Vagina (tissue), 2 donors: ENCODE results near the gene TBC1D2. TPM values are rescaled to one million over a fixed set of nuclear protein-coding genes. Genes with fewer than 3 reads are reported as not detected.

Source experiments
- DNase-seq, 2 donors: peaks; one replicate each; pipeline ENCODE4 v3.0.0-alpha.2; 2017; ENCODE audit errors: extremely low spot score in 2 of 2
- H3K27ac ChIP-seq: fragments of 200-600 bp; sonication (generic); one replicate; pipeline ENCODE4 v1.5.1; 2019
- H3K27me3 ChIP-seq: fragments of 200-600 bp; sonication (generic); one replicate; pipeline ENCODE4 v1.5.1; 2019
- H3K36me3 ChIP-seq, 2 donors: fragments of 200-600 bp; sonication (generic); one replicate each; pipeline ENCODE4 v1.5.1; 2017 to 2019
- H3K4me1 ChIP-seq: fragments of 200-600 bp; sonication (generic); one replicate; pipeline ENCODE4 v1.5.1; 2019
- H3K4me3 ChIP-seq, 2 donors: fragments of 200-600 bp; sonication (generic); 1 replicate in 1 of 2; 2 replicates in 1 of 2; pipeline ENCODE4 v1.5.1; 2016 to 2019
- H3K9me3 ChIP-seq: fragments of 200-600 bp; sonication (generic); one replicate; pipeline ENCODE4 v1.5.1; 2019
- CTCF ChIP-seq, 3 experiments: fragments of 450-650 bp in 2 of 3; fragments of 200-600 bp in 1 of 3; sonication (generic) in 1 of 3; IDR thresholded peaks; one replicate each; pipeline ENCODE4 v1.5.1; 2017 to 2019; ENCODE audit warnings: antibody characterized with exemption in 3 of 3, mild to moderate bottlenecking in 2 of 3, moderate library complexity in 2 of 3
- POLR2A ChIP-seq, 2 donors: fragments of 450-650 bp; IDR thresholded peaks; one replicate each; pipeline ENCODE4 v1.6.1; 2017; ENCODE audit warnings: antibody characterized with exemption in 2 of 2, mild to moderate bottlenecking in 2 of 2, moderate library complexity in 2 of 2
- POLR2AphosphoS5 ChIP-seq, 2 donors: sonication (generic); formaldehyde crosslinking; IDR thresholded peaks; one replicate each; pipeline ENCODE4 v1.9.0; 2017; ENCODE audit warnings: antibody characterized with exemption in 2 of 2, mild to moderate bottlenecking in 2 of 2, low read depth in 1 of 2; ENCODE audit not compliant: insufficient read depth in 1 of 2
- intact Hi-C: fragments of 100-400 bp; cut with DNase I; formaldehyde crosslinking; loops from one replicate; pipeline ENCODE4 v1.15.1; 2023
- microRNA-seq: library from miRNA; unstranded; fragments of <30 nt; microRNA quantifications from one replicate; pipeline ENCODE4, GENCODE V29; 2017; ENCODE audit warnings: borderline number of aligned reads, borderline replicate concordance
- small RNA-seq: library from RNA; depleted of rRNA; stranded (forward); fragments of <200 nt; gene quantifications from one replicate; pipeline ENCODE3, GENCODE V24; 2016
- total RNA-seq: library from RNA; depleted of rRNA; stranded (reverse); fragments of >200 nt; gene quantifications from one replicate; pipeline ENCODE4 v1.2.3, GENCODE V29; 2016

TBC1D2 gene
- total RNA-seq, 1 donor from 2014 or later, result 28.0 TPM

GRCh38 chr9:98150164-98150563, 105.3 kb downstream of the TBC1D2 start:
- Histone ChIP-seq H3K4me1 (peaks cover 11% of the 10 kb centered on the region), H3K27me3 (no peaks in the 10 kb centered on the region), H3K36me3 (no peaks in the 10 kb centered on the region), H3K27ac (no peak overlapping the region), H3K4me3 (no peak overlapping the region), H3K9me3 (no peaks in the 10 kb centered on the region)
- DNase-seq, result no peak
- TF ChIP-seq CTCF (IDR thresholded peaks at IDR 0.05), result no peak
- TF ChIP-seq POLR2AphosphoS5 (IDR thresholded peaks at IDR 0.05; ENCODE audit: insufficient read depth in 1 of 2, low read depth in 1 of 2), result no peak
- no peak for TF ChIP-seq POLR2A (IDR thresholded peaks at IDR 0.05)
- intact Hi-C loops, result no loop called here

DNA sequence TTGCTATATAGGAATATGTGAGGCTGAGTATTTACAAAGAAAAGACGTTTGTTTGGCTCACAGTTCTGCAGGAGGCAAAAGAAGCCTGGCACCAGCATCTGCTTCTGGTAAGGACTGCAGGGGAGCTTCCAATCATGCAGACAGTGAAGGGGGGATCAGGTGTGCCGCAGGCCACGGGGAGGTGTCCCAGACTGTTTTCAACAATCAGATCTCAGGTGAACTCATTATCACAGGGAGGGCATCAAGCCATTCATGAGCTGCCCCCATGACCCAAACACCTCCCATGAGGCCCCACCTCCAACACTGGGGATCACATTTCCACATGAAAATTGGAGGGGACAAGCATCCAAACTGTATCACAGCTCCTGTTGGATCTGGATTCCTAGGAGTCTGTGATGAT, 106.0 kb downstream of the TBC1D2 start:
- Histone ChIP-seq H3K36me3 (no peaks in the 10 kb centered on the region), H3K4me3 (no peak overlapping the region), H3K4me1 (peaks cover 18% of the 10 kb centered on the region), H3K27me3 (no peaks in the 10 kb centered on the region), H3K27ac (no peak overlapping the region), H3K9me3 (no peaks in the 10 kb centered on the region)
- no peak for TF ChIP-seq POLR2A (IDR thresholded peaks at IDR 0.05)
- TF ChIP-seq CTCF (IDR thresholded peaks at IDR 0.05), result no peak
- no peak for TF ChIP-seq POLR2AphosphoS5 (IDR thresholded peaks at IDR 0.05; ENCODE audit: insufficient read depth in 1 of 2, low read depth in 1 of 2)
- no peak for DNase-seq
- intact Hi-C loops, result no loop called here

Small RNAs within 50 kb of the gene (microRNA-seq; reads per million reads assigned to microRNA genes)
- gene MIR6854, result not detected

Small RNAs within 50 kb of the gene (small RNA-seq; reads per million reads assigned to genes)
- not detected for gene MIR6854

Other genes with a start within 250 kb of the TBC1D2 start
- gene NANS, start 198.9 kb downstream of the TBC1D2 start, total RNA-seq, result 41.7 TPM
- 25.8 TPM for gene TRIM14, start 136.4 kb downstream of the TBC1D2 start, total RNA-seq
- 17.4 TPM for gene CORO2A, start 63.0 kb downstream of the TBC1D2 start, total RNA-seq